Activated CD4-positive, alpha-beta T cell treated with anti-CD3 and anti-CD28 coated beads, Interleukin-2, amount 50 U/mL, for 24 hours (primary cell): ENCODE data around the gene PRDM10.
"Not testable (repeated sequence)": the region's sequence is repeated elsewhere in the genome, so short reads cannot be mapped to it uniquely, and the experiment has no call there.

ENCODE experiments used
- DNase-seq, 2 donors: peaks; one replicate each; pipeline ENCODE4 v3.0.0-alpha.2; 2020; ENCODE audit warnings: low read depth in 1 of 2, low spot score in 1 of 2

Gene PRDM10

GRCh38 chr11:130002352-130002845 lies at the start of gene PRDM10:
Gene PRDM10 (minus strand): TSS chr11:130002835. CDS start chr11:129960964, 41,871 bp downstream.
- peak; percentile 85 to 91 for DNase-seq

GRCh38 chr11:130051082-130051481 lies 48.4 kb upstream of the PRDM10 start:
- DNase-seq: no peak

- DNase-seq: no peak
Measured at GRCh38 chr11:130050257-130050656, 47.6 kb upstream of the PRDM10 start.

- no peak for DNase-seq
Measured at GRCh38 chr11:130049328-130049771, 46.7 kb upstream of the PRDM10 start.

- no peak for DNase-seq
Measured at GRCh38 chr11:130047141-130047540, 44.5 kb upstream of the PRDM10 start.

GRCh38 chr11:130043575-130043974 lies 40.9 kb upstream of the PRDM10 start:
- DNase-seq: no peak

- no peak for DNase-seq
Measured at GRCh38 chr11:130042093-130042591, 39.5 kb upstream of the PRDM10 start.

GRCh38 chr11:130040281-130040940 lies 37.8 kb upstream of the PRDM10 start:
- no peak for DNase-seq

GRCh38 chr11:130037881-130038585 lies 35.4 kb upstream of the PRDM10 start:
- no peak for DNase-seq

GRCh38 chr11:130037058-130037457 lies 34.4 kb upstream of the PRDM10 start:
- DNase-seq: no peak

GRCh38 chr11:130034236-130034635 lies 31.6 kb upstream of the PRDM10 start:
- no peak for DNase-seq

GRCh38 chr11:130032931-130033330 lies 30.3 kb upstream of the PRDM10 start:
- DNase-seq: no peak

- no peak for DNase-seq
Measured at GRCh38 chr11:130031945-130032344, 29.3 kb upstream of the PRDM10 start.

- DNase-seq: no peak
Measured at GRCh38 chr11:130031056-130031455, 28.4 kb upstream of the PRDM10 start.

- DNase-seq: no peak
Measured at GRCh38 chr11:130029137-130029536, 26.5 kb upstream of the PRDM10 start.

GRCh38 chr11:130025371-130025770 lies 22.7 kb upstream of the PRDM10 start:
- DNase-seq: no peak

- DNase-seq: no peak
Measured at GRCh38 chr11:130024361-130024760, 21.7 kb upstream of the PRDM10 start.

- DNase-seq: no peak
Measured at GRCh38 chr11:130023204-130023603, 20.6 kb upstream of the PRDM10 start.

- no peak for DNase-seq
Measured at GRCh38 chr11:130022799-130023198, 20.2 kb upstream of the PRDM10 start.

- DNase-seq: not testable (repeated sequence)
Measured at GRCh38 chr11:130021606-130022005, 19.0 kb upstream of the PRDM10 start.

GRCh38 chr11:130020323-130020722 lies 17.7 kb upstream of the PRDM10 start:
- DNase-seq: no peak

- not testable (repeated sequence) for DNase-seq
Measured at GRCh38 chr11:130015846-130016245, 13.2 kb upstream of the PRDM10 start.
